Nephron progenitor cell (in vitro differentiated cells): Measurements from ENCODE around the gene LDLRAD4.

Experiments used
- DNase-seq: peaks from one replicate; pipeline ENCODE4 v3.0.0; 2021
- H3K27ac Mint-ChIP-seq: 2 replicates; pipeline ENCODE4 v1.8.0; 2021; ENCODE audit warnings: mild to moderate bottlenecking, moderate library complexity, mixed read lengths
- H3K27me3 Mint-ChIP-seq: 2 replicates; pipeline ENCODE4 v1.8.0; 2021; ENCODE audit warnings: mild to moderate bottlenecking, low read depth, mixed read lengths; ENCODE audit not compliant: poor library complexity
- H3K36me3 Mint-ChIP-seq: 2 replicates; pipeline ENCODE4 v1.8.0; 2021; ENCODE audit warnings: low read depth, mixed read lengths
- H3K4me1 Mint-ChIP-seq: 2 replicates; pipeline ENCODE4 v1.8.0; 2021; ENCODE audit warnings: mixed read lengths
- H3K4me3 Mint-ChIP-seq: 2 replicates; pipeline ENCODE4 v1.8.0; 2021; ENCODE audit warnings: mild to moderate bottlenecking, moderate library complexity, mixed read lengths
- H3K9me3 Mint-ChIP-seq: 2 replicates; pipeline ENCODE4 v1.8.0; 2021; ENCODE audit warnings: mild to moderate bottlenecking, moderate library complexity, mixed read lengths
- CTCF ChIP-seq: fragments of 200-600 bp; sonication (generic); IDR thresholded peaks from 2 replicates; pipeline ENCODE4 v1.5.0; 2021; ENCODE audit warnings: antibody characterized with exemption

The LDLRAD4 gene

GRCh38 chr18:13312515-13312914 is 94.0 kb downstream of the LDLRAD4 start:
- peaks cover 20% of the 10 kb centered on the region for H3K36me3 Mint-ChIP-seq
- peaks cover 6% of the 10 kb centered on the region for H3K27me3 Mint-ChIP-seq
- no peak for DNase-seq
- H3K4me1 Mint-ChIP-seq = peaks cover 7% of the 10 kb centered on the region
- no peak for TF ChIP-seq CTCF
- peaks cover 33% of the 10 kb centered on the region for H3K9me3 Mint-ChIP-seq
- no peak overlapping the region for H3K27ac Mint-ChIP-seq
- H3K4me3 Mint-ChIP-seq = no peak overlapping the region

GRCh38 chr18:13313006-13313686 is 94.6 kb downstream of the LDLRAD4 start:
- H3K9me3 Mint-ChIP-seq = peaks cover 36% of the 10 kb centered on the region
- DNase-seq = no peak
- H3K27me3 Mint-ChIP-seq = peaks cover 7% of the 10 kb centered on the region
- no peak overlapping the region for H3K4me3 Mint-ChIP-seq
- peaks cover 20% of the 10 kb centered on the region for H3K36me3 Mint-ChIP-seq
- H3K27ac Mint-ChIP-seq = no peak overlapping the region
- peaks cover 7% of the 10 kb centered on the region for H3K4me1 Mint-ChIP-seq
- TF ChIP-seq CTCF = no peak

- peaks cover 8% of the 10 kb centered on the region for H3K27me3 Mint-ChIP-seq
- DNase-seq = no peak
- H3K27ac Mint-ChIP-seq = no peak overlapping the region
- H3K4me1 Mint-ChIP-seq = peaks cover 7% of the 10 kb centered on the region
- no peak overlapping the region for H3K4me3 Mint-ChIP-seq
- H3K9me3 Mint-ChIP-seq = peaks cover 36% of the 10 kb centered on the region
- H3K36me3 Mint-ChIP-seq = peaks cover 20% of the 10 kb centered on the region
- no peak for TF ChIP-seq CTCF
These were observed 96.4 kb downstream of the LDLRAD4 start for GRCh38 chr18:13315000-13315399.

- no peak overlapping the region for H3K4me3 Mint-ChIP-seq
- no peak for TF ChIP-seq CTCF
- peaks cover 8% of the 10 kb centered on the region for H3K27me3 Mint-ChIP-seq
- peaks cover 36% of the 10 kb centered on the region for H3K9me3 Mint-ChIP-seq
- no peak for DNase-seq
- peaks cover 20% of the 10 kb centered on the region for H3K36me3 Mint-ChIP-seq
- H3K27ac Mint-ChIP-seq = no peak overlapping the region
- H3K4me1 Mint-ChIP-seq = peaks cover 7% of the 10 kb centered on the region
These were observed 97.5 kb downstream of the LDLRAD4 start for GRCh38 chr18:13316063-13316462.

GRCh38 chr18:13317801-13318200 is 99.2 kb downstream of the LDLRAD4 start:
- no peak for DNase-seq
- no peak for TF ChIP-seq CTCF
- Mint-ChIP-seq H3K36me3 (peaks cover 20% of the 10 kb centered on the region), H3K27me3 (peaks cover 6% of the 10 kb centered on the region), H3K27ac (no peak overlapping the region), H3K4me1 (peaks cover 7% of the 10 kb centered on the region), H3K4me3 (no peak overlapping the region), H3K9me3 (peaks cover 36% of the 10 kb centered on the region)
